Keratinocyte (primary cell): Measurements from ENCODE around the gene SLC25A47. TPM values are rescaled to one million over a fixed set of nuclear protein-coding genes. Genes with fewer than 3 reads are reported as not detected.

Source experiments
- DNase-seq: peaks from one replicate; pipeline ENCODE4 v3.0.0-alpha.2; 2011; ENCODE audit warnings: low read depth, missing footprints, low spot score
- FAIRE-seq: peaks from 2 replicates; lab custom pipeline; 2011; peaks lifted over from hg19 to GRCh38; lab: Jason Lieb, UNC
- H2AFZ ChIP-seq: 2 replicates; pipeline ENCODE4 v1.6.0; 2012; ENCODE audit warnings: low read length, control low read depth, inconsistent platforms; ENCODE audit not compliant: control insufficient read depth
- H3K27ac ChIP-seq: 2 replicates; pipeline ENCODE4 v1.5.1; 2011; ENCODE audit warnings: low read length; ENCODE audit not compliant: control insufficient read depth, insufficient read depth
- H3K27me3 ChIP-seq: 3 replicates; pipeline ENCODE4 v1.6.0; 2011; ENCODE audit warnings: low read length; ENCODE audit not compliant: control insufficient read depth, insufficient read depth; ENCODE audit errors: extremely low read depth
- H3K36me3 ChIP-seq, 2 experiments: 2 replicates in 1 of 2; 3 replicates in 1 of 2; pipeline ENCODE4 v1.5.1; 2011; ENCODE audit warnings: low read length in 2 of 2, mild to moderate bottlenecking in 1 of 2; ENCODE audit not compliant: control insufficient read depth in 2 of 2, insufficient read depth in 2 of 2; ENCODE audit errors: extremely low read depth in 1 of 2
- H3K4me1 ChIP-seq: 3 replicates; pipeline ENCODE4 v1.5.1; 2011; ENCODE audit warnings: low read length; ENCODE audit not compliant: control insufficient read depth, insufficient read depth; ENCODE audit errors: extremely low read depth
- H3K4me2 ChIP-seq: 3 replicates; pipeline ENCODE4 v1.6.0; 2011; ENCODE audit warnings: low read depth, low read length; ENCODE audit not compliant: control insufficient read depth, insufficient read depth; ENCODE audit errors: extremely low read depth
- H3K4me3 ChIP-seq, 3 experiments: fragments of 200-600 bp in 1 of 3; sonication (generic) in 1 of 3; 2 replicates in 2 of 3; 3 replicates in 1 of 3; pipeline ENCODE4 v1.5.1; 2011 to 2016; ENCODE audit warnings: low read length in 3 of 3, mild to moderate bottlenecking in 3 of 3, control low read depth in 2 of 3, inconsistent platforms in 1 of 3, low read depth in 1 of 3, mixed read lengths in 1 of 3, mixed run types in 1 of 3, moderate library complexity in 1 of 3; ENCODE audit not compliant: control insufficient read depth in 2 of 3, insufficient read depth in 2 of 3; ENCODE audit errors: extremely low read depth in 1 of 3
- H3K79me2 ChIP-seq: 2 replicates; pipeline ENCODE4 v1.6.0; 2012; ENCODE audit warnings: low read length; ENCODE audit not compliant: control insufficient read depth, insufficient read depth
- H3K9ac ChIP-seq: 3 replicates; pipeline ENCODE4 v1.6.0; 2011; ENCODE audit warnings: low read length; ENCODE audit not compliant: control insufficient read depth, insufficient read depth; ENCODE audit errors: extremely low read depth
- H3K9me1 ChIP-seq: 3 replicates; pipeline ENCODE4 v1.6.0; 2011; ENCODE audit warnings: low read length; ENCODE audit not compliant: control insufficient read depth, insufficient read depth; ENCODE audit errors: extremely low read depth
- H3K9me3 ChIP-seq: 2 replicates; pipeline ENCODE4 v1.5.1; 2012; ENCODE audit warnings: low read depth, low read length; ENCODE audit not compliant: control insufficient read depth
- H4K20me1 ChIP-seq: 3 replicates; pipeline ENCODE4 v1.6.0; 2011; ENCODE audit warnings: low read length; ENCODE audit not compliant: control insufficient read depth, insufficient read depth; ENCODE audit errors: extremely low read depth
- EZH2 ChIP-seq: IDR thresholded peaks from one replicate; pipeline ENCODE4 v1.6.1; 2012; ENCODE audit warnings: inconsistent platforms, mild to moderate bottlenecking, low read length, moderate library complexity
- dilution Hi-C: fragments of 300-500 bp; cut with MboI; formaldehyde crosslinking; loops from one replicate; pipeline ENCODE4 v1.7.0; 2020; ENCODE audit warnings: low sequenced_read_pairs; ENCODE audit not compliant: extremely low pct_ligation_motif_present
- polyA plus RNA-seq, 5 experiments: library from polyadenylated mRNA; depleted of rRNA in 3 of 5; stranded (reverse) in 3 of 5; stranded (forward) in 1 of 5; unstranded in 1 of 5; fragments of >200 nt; gene quantifications; 1 replicate in 1 of 5; 2 replicates in 3 of 5; 3 replicates in 1 of 5; pipeline versions ENCODE4 v1.2.1 to v1.2.3, GENCODE V29; 2011 to 2012; ENCODE audit warnings: missing spikeins in 2 of 5, low read depth in 1 of 5, low replicate concordance in 1 of 5
- TF ChIP-seq, protein P1 (sequence below), 3 experiments: IDR thresholded peaks in 1 of 3; conservative IDR thresholded peaks in 1 of 3; optimal IDR thresholded peaks in 1 of 3; 2 replicates in 2 of 3; 3 replicates in 1 of 3; pipeline versions ENCODE3 to v1.5.1; 2011; ENCODE audit warnings: low read length in 3 of 3, mild to moderate bottlenecking in 3 of 3, moderate library complexity in 2 of 3, control low read depth in 1 of 3, inconsistent platforms in 1 of 3; ENCODE audit not compliant: insufficient read depth in 2 of 3; ENCODE audit errors: extremely low read depth in 1 of 3

The SLC25A47 gene
- polyA plus RNA-seq, 1 donor (not counting 4 experiments of a cell fraction or from before 2014, with no cell fraction given) = not detected

- Histone ChIP-seq H3K36me3 (peaks cover 15 to 38% of the 10 kb centered on the region in 2 experiments), H3K27ac (no peak overlapping the region), H3K4me1 (no peaks in the 10 kb centered on the region), H3K9ac (no peak overlapping the region), H3K4me2 (no peak overlapping the region), H4K20me1 (no peaks in the 10 kb centered on the region), H3K9me3 (no peaks in the 10 kb centered on the region), H3K27me3 (no peaks in the 10 kb centered on the region), H3K4me3 (no peak overlapping the region), H3K79me2 (no peaks in the 10 kb centered on the region), H3K9me1 (no peaks in the 10 kb centered on the region), H2AFZ (no peak overlapping the region)
- FAIRE-seq (no peak), DNase-seq (no peak)
- dilution Hi-C loops = no loop called here
- TF ChIP-seq, protein P1, sequence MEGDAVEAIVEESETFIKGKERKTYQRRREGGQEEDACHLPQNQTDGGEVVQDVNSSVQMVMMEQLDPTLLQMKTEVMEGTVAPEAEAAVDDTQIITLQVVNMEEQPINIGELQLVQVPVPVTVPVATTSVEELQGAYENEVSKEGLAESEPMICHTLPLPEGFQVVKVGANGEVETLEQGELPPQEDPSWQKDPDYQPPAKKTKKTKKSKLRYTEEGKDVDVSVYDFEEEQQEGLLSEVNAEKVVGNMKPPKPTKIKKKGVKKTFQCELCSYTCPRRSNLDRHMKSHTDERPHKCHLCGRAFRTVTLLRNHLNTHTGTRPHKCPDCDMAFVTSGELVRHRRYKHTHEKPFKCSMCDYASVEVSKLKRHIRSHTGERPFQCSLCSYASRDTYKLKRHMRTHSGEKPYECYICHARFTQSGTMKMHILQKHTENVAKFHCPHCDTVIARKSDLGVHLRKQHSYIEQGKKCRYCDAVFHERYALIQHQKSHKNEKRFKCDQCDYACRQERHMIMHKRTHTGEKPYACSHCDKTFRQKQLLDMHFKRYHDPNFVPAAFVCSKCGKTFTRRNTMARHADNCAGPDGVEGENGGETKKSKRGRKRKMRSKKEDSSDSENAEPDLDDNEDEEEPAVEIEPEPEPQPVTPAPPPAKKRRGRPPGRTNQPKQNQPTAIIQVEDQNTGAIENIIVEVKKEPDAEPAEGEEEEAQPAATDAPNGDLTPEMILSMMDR (optimal IDR thresholded peaks at IDR 0.05 in 1 of 3, IDR thresholded peaks at IDR 0.05 in 1 of 3, conservative IDR thresholded peaks at IDR 0.05 in 1 of 3; ENCODE audit: extremely low read depth in 1 of 3, insufficient read depth in 2 of 3, low read length in 3 of 3) = no peak
- no peak for TF ChIP-seq EZH2
These were observed 41.3 kb downstream of the SLC25A47 start for GRCh38 chr14:100364403-100364802.

GRCh38 chr14:100365741-100366140 lies 42.6 kb downstream of the SLC25A47 start:
- Histone ChIP-seq H3K79me2 (no peaks in the 10 kb centered on the region), H3K36me3 (peaks cover 8 to 38% of the 10 kb centered on the region in 2 experiments), H3K27ac (no peak overlapping the region), H3K9me3 (no peaks in the 10 kb centered on the region), H3K27me3 (no peaks in the 10 kb centered on the region), H3K9ac (no peak overlapping the region), H3K4me2 (no peak overlapping the region), H2AFZ (no peak overlapping the region), H3K9me1 (no peaks in the 10 kb centered on the region), H3K4me1 (peaks cover 4% of the 10 kb centered on the region), H3K4me3 (no peak overlapping the region), H4K20me1 (no peaks in the 10 kb centered on the region)
- FAIRE-seq (no peak), DNase-seq (no peak)
- dilution Hi-C loops = no loop called here
- TF ChIP-seq, protein P1 (optimal IDR thresholded peaks at IDR 0.05 in 1 of 3, IDR thresholded peaks at IDR 0.05 in 1 of 3, conservative IDR thresholded peaks at IDR 0.05 in 1 of 3; ENCODE audit: extremely low read depth in 1 of 3, insufficient read depth in 2 of 3, low read length in 3 of 3) = no peak
